Naive thymus-derived CD8-positive, alpha-beta T cell (primary cell): ENCODE results near the gene RRM1. TPM values are rescaled to one million over a fixed set of nuclear protein-coding genes. Genes with fewer than 3 reads are reported as not detected.

ENCODE experiments used
- ATAC-seq, 2 donors: fragments of 150-1000 bp; cut with Tn5 transposase in 1 of 2; sonication (Bioruptor Pico), chemical (Tn5 transposase) in 1 of 2; 1 replicate in 1 of 2; 2 replicates in 1 of 2; pipeline ENCODE4 v1.10.0; 2021; ENCODE audit warnings: mild to moderate bottlenecking in 2 of 2, moderate library complexity in 2 of 2
- POLR2A ChIA-PET: fragments of 350-600 bp; sonication (Branson Sonifier 250); formaldehyde crosslinking; loops from one replicate; lab custom pipeline; 2021; ENCODE audit warnings: antibody characterized with exemption; lab: Charles Lee
- DNase-seq, 10 donors: peaks; one replicate each; pipeline versions ENCODE4 v3.0.0 to v3.0.0-alpha.2; 2020 to 2022
- H3K27ac Mint-ChIP-seq, 10 donors: one replicate each; pipeline ENCODE4 v1.8.0; 2020 to 2022; ENCODE audit warnings: mild to moderate bottlenecking in 10 of 10, mixed read lengths in 10 of 10, moderate library complexity in 4 of 10, inconsistent platforms in 1 of 10
- H3K27me3 Mint-ChIP-seq, 5 donors: one replicate each; pipeline ENCODE4 v1.8.0; 2021 to 2022; ENCODE audit warnings: mixed read lengths in 5 of 5
- H3K36me3 Mint-ChIP-seq, 3 donors: one replicate each; pipeline ENCODE4 v1.8.0; 2020 to 2022; ENCODE audit warnings: mixed read lengths in 3 of 3, mild to moderate bottlenecking in 2 of 3, inconsistent platforms in 1 of 3
- H3K4me1 Mint-ChIP-seq, 4 donors: one replicate each; pipeline ENCODE4 v1.8.0; 2021 to 2022; ENCODE audit warnings: mixed read lengths in 4 of 4
- H3K4me3 Mint-ChIP-seq, 10 donors: one replicate each; pipeline ENCODE4 v1.8.0; 2020 to 2022; ENCODE audit warnings: mild to moderate bottlenecking in 10 of 10, mixed read lengths in 10 of 10, moderate library complexity in 6 of 10, inconsistent platforms in 1 of 10
- H3K9me3 Mint-ChIP-seq, 9 donors: one replicate each; pipeline ENCODE4 v1.8.0; 2020 to 2022; ENCODE audit warnings: mixed read lengths in 9 of 9, mild to moderate bottlenecking in 3 of 9, inconsistent platforms in 1 of 9, moderate library complexity in 1 of 9
- polyA plus RNA-seq, 3 donors: library from polyadenylated mRNA; unstranded; fragments of 300-500 nt; fragmentation: Illumina TruSeq; gene quantifications; one replicate each; pipeline ENCODE4 v1.2.3, GENCODE V29; 2021
- total RNA-seq, 8 experiments: library from RNA in 2 of 8; stranded (reverse) in 2 of 8; gene quantifications; one replicate each; pipeline ENCODE4 v1.2.3 and lab custom pipeline; 2021 to 2026

The RRM1 gene
- total and polyA plus RNA-seq, 5 experiments from 2014 or later, result 22.6 to 39.3 (median 27.0) TPM

DNA sequence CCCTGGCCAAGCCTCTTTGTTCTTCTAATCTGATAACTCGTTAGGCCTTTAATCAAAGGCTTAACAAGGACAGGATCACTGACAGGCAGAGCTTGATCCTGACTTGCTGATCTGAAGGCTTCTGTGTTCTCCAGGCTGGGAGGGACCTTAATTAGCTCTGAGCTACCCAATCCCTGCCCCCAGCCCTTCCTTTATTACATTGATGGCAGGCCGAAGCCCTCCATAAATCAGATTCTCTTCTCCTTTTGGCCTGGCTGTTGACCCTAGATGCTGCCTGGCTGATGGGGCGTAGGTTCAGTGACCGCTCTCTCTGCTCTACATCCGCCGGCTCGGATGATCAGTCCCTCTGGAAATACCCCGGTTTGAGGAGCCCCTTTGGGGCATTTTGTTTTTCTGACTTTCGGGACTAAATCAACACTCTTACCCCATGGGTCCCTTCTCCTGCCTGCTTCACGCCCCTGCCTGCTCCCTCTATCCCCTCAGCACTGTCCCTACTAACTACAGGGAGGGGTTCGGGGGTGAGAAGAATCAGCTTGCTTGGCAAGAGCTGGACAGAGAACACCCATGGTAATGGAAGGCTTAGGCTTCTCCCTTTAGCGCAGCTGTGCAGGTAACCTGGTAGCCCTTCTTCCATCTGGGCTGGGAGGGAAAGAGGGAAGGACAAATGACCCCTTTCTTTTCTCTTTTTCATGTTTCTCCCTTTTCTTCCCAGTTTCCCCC, 10.0 kb upstream of the RRM1 start:
- no peaks in the 10 kb centered on the region for H3K9me3 Mint-ChIP-seq

DNA sequence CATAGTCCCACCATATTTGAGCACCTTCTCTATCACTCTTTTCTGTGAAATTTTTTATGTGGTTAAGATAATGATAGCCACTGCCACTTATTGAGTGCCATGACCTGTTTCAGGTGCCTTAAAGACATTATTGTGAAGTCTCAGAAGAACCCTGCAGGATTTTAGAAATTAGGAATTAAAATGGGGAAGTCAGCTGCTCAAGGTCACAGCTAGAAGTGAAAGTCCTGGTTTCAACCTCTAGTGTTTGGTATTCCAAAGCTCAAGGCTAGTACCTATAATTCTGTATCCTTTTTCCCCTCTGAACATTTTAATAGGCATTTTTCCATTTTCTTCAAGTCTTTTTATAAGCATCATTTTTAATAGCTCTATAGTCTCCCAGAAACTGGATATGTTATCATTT, 9.0 kb upstream of the RRM1 start:
- Mint-ChIP-seq H3K36me3 (peaks cover 0 to 80% (median 31%) of the 10 kb centered on the region in 3 donors), H3K9me3 (no peaks in the 10 kb centered on the region), H3K27me3 (no peaks in the 10 kb centered on the region), H3K27ac (peak overlapping the region in 8 of 10 donors; percentile 28 to 90 (median 41)), H3K4me1 (peaks cover 27 to 42% (median 34%) of the 10 kb centered on the region in 4 donors), H3K4me3 (no peak overlapping the region)
- ATAC-seq, result no peak
- POLR2A ChIA-PET, result interaction anchor here (0.6 to 1.0 kb wide), 2 partner anchors 8 to 245 kb away, joined by 5 read pairs; partner anchors contain the start of gene RRM1
- no peak for DNase-seq

More for the DNA sequence above, 10.0 kb upstream of the RRM1 start:
- Mint-ChIP-seq H3K4me1 (peaks cover 17 to 32% (median 25%) of the 10 kb centered on the region in 4 donors), H3K27ac (peak overlapping the region in 8 of 10 donors; percentile 28 to 90 (median 72)), H3K4me3 (no peak overlapping the region), H3K36me3 (peaks cover 0 to 81% (median 28%) of the 10 kb centered on the region in 3 donors), H3K27me3 (no peaks in the 10 kb centered on the region)
- DNase-seq, result no peak
- no peak for ATAC-seq
- POLR2A ChIA-PET, result interaction anchor here (0.6 kb wide), 1 partner anchor 244 kb away, joined by 5 read pairs; no protein-coding TSS in a partner anchor

DNA sequence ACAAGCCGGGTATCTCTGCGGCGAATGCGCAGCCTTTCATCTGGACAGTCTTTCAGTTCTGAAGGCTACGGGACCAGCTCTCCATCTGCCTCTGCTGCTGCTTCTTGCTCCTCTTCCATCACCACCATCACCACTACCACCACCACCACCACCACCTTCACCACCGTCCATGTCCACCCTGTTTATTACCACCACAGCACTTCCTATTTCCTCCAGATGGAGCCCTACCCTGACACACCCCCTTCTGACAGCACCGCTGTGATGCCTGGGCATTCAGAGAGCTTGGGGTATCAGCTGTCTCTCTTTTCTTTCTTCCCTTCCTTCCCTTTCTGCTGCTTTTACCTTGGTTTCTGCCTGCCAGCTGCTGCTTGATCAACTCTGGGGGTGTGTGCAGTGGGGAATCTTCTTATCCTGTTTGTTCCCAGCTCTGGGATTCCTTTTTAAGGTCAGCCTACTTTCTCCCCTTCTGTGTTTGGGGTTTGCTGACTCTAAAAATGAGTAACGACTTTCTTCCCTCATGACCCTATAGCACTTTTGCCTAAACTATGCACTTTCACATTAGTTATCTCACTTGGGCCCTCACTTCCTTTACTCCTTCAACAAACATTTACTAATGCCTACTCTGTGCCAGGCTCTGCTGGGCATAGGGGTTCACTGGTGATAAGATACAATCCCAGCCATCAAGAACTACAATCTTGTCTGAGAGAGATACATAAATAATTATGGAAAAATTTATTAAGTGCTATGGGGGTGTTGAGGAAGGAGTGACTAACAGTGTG, 7.8 kb upstream of the RRM1 start:
- no peak overlapping the region for H3K4me3 Mint-ChIP-seq
- H3K4me1 Mint-ChIP-seq, result peaks cover 31 to 54% (median 44%) of the 10 kb centered on the region in 4 donors
- no peaks in the 10 kb centered on the region for H3K9me3 Mint-ChIP-seq
- peak overlapping the region; percentile 67 to 99 (median 86) for H3K27ac Mint-ChIP-seq
- peaks cover 0 to 77% (median 30%) of the 10 kb centered on the region in 3 donors for H3K36me3 Mint-ChIP-seq
- POLR2A ChIA-PET, result no interaction called here
- no peak for DNase-seq
- H3K27me3 Mint-ChIP-seq, result no peaks in the 10 kb centered on the region
- no peak for ATAC-seq

DNA sequence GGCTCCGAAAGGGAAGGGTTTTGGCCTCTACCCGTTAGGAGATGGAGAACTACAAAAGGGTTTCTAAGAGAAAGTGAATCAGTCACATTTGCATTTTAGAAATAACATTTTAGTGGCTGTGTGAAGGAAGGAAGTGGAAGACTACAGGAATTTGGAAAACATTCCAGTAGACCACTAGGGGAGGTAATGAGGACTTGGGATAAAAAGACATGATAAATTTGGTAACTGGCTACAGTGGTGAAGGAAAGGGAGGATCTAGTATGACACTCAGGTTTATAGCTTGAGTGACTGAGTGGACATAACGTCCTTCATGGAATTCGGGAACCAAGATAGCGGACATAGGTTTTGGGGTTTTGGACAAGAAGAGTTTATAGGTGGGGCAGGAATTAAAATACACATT, 7.0 kb upstream of the RRM1 start:
- no peak for ATAC-seq
- Mint-ChIP-seq H3K9me3 (no peaks in the 10 kb centered on the region), H3K27me3 (no peaks in the 10 kb centered on the region), H3K4me3 (no peak overlapping the region), H3K27ac (peak overlapping the region; percentile 67 to 99 (median 86)), H3K4me1 (peaks cover 39 to 60% (median 51%) of the 10 kb centered on the region in 4 donors), H3K36me3 (peaks cover 0 to 73% (median 28%) of the 10 kb centered on the region in 3 donors)
- POLR2A ChIA-PET, result no interaction called here
- DNase-seq, result no peak

DNA sequence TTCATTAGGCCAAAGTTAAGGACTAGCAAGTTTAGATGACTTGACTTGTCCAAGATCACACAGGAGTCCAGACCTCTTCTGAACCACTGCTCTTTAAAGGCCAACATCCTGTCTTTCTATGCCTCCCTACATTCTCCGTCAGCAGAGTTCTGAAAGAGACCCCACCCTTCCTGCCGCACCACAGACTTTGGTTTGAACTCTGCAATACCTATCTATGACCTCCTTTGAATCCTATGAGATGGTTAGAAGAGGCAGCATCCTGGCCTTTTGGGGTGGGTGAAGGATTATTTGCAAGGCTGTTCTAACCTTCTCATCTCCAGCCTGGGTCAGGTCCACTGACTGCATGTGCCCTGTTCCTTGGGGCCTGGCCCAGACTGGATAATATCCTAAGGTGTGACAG, 4.3 kb upstream of the RRM1 start:
- Mint-ChIP-seq H3K4me3 (peak overlapping the region; percentile 66 to 88 (median 84)), H3K9me3 (no peaks in the 10 kb centered on the region), H3K4me1 (peaks cover 45 to 75% (median 67%) of the 10 kb centered on the region in 4 donors), H3K27ac (peak overlapping the region; percentile 95 to 99 (median 98)), H3K27me3 (no peaks in the 10 kb centered on the region), H3K36me3 (peaks cover 0 to 47% (median 22%) of the 10 kb centered on the region in 3 donors)
- DNase-seq (peak in 8 of 10 donors; percentile 33 to 84 (median 68)), ATAC-seq (peak; percentile 49 to 71)
- POLR2A ChIA-PET, result interaction anchor here (0.6 to 1.9 kb wide), 2 partner anchors 12 to 236 kb away, joined by 3 to 6 read pairs; partner anchors contain the start of gene STIM1

DNA sequence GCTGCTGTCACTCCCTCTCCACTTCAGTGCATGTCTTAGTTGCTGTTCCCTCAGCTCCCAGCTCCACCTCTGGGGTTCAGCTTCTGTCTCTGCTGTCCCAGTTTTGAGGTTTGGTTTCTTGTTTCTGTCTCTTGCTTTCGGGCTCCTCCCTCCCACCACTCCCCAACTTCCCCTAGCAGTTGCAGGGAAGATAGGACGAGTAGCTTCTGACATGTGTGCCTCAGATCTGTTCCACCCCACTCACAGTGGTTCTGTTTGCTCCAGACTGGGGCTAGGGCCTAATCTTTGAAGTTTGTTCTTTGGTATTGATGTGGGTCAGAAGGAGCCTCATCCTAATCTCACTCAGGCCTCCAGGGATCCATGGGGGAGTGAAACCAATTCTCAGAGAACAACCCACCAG, 2.6 kb upstream of the RRM1 start:
- ATAC-seq (no peak), DNase-seq (peak in 1 of 10 donors; percentile 16)
- Mint-ChIP-seq H3K4me3 (peak overlapping the region in 8 of 10 donors; percentile 50 to 88 (median 76)), H3K4me1 (peaks cover 47 to 82% (median 76%) of the 10 kb centered on the region in 4 donors), H3K27me3 (no peaks in the 10 kb centered on the region), H3K27ac (peak overlapping the region; percentile 95 to 99 (median 98)), H3K9me3 (no peaks in the 10 kb centered on the region), H3K36me3 (peaks cover 0 to 34% (median 19%) of the 10 kb centered on the region in 3 donors)
- POLR2A ChIA-PET, result interaction anchor here (1.0 to 1.9 kb wide), 3 partner anchors 19 to 254 kb away, joined by 3 to 6 read pairs (median 3); partner anchors contain the start of gene STIM1

DNA sequence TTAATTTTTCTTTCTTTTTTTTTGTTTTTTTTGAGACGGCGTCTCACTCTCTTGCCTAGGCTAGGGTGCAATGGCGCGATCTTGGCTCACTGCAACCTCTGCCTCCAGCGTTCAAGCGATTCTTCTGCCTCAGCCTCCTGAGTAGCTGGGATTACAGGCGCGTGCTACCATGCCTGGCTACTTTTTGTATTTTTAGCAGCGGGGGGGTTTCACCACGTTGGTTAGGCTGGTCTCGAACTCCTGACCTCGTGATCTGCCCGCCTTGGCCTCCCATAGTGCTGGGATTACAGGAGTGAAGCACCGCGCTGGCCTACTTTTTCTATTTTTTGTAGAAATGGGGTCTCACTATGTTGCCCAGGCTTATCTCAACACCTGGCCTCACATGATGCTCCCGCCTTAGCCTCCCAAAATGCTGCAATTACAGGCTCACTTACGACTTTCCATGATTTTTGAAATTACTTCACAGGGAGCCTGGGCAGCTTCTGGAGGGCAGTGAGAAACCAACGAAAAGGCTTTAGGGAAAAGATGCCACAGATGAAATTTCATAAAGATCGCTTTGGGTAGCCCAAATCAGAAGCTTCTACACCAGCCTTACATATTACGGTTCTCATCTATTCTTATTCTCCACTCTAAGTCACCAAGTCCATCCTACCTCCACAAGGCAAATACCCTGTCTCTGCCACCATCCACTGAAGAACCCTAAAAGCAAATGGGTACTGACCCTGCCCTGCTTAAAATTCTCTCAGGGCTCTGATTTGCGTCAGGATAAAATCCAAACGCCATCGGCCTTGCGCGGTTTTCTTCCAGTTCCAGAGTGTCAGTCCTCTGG, 866 bp upstream of the RRM1 start:
- Mint-ChIP-seq H3K36me3 (peaks cover 0 to 18% (median 12%) of the 10 kb centered on the region in 3 donors), H3K4me1 (peaks cover 41 to 80% (median 77%) of the 10 kb centered on the region in 4 donors), H3K4me3 (peak overlapping the region; percentile 93 to 99 (median 96)), H3K27me3 (no peaks in the 10 kb centered on the region), H3K27ac (peak overlapping the region; percentile 91 to 99 (median 99)), H3K9me3 (no peaks in the 10 kb centered on the region)
- ATAC-seq, result no peak
- POLR2A ChIA-PET, result interaction anchor here (0.7 to 2.0 kb wide), 4 partner anchors 8 to 239 kb away, joined by 3 to 5 read pairs (median 4); partner anchors contain the start of gene STIM1
- DNase-seq, result no peak

DNA sequence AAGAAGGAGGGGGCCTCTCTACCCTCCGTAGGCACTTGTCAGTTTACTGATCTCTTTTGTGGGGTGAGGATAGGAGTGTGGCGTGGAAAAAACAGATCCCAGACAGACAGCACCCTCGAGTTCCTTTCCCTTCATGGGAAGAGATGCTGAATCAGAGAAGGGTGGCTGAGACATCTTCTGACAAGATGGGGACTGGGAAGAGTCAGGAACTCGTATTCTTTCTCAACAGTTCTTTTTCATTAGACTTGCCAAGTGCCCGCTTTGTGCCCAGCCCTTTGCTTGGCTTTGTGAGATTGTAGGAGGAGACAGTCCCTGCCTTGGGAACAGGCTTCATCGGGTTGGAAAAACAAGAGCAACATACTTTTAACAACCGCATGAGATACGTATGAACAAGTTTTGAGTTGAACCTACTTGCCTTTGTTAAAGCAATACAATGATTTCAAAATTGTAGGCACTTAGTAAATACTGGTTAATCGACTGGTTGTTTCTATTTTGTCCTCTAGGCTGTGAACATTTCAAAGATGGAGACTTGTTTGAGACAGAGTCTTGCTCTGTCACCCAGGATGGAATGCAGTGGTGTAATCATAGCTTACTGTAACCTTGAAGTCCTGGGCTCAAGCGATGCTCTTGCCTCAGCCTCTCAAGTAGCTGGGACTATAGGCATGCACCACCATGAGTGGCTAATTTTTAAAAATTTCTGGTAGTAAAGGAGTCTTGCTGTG, 1.1 kb downstream of the RRM1 start:
- H3K9me3 Mint-ChIP-seq, result no peaks in the 10 kb centered on the region
- DNase-seq (peak in 1 of 10 donors; percentile 18), ATAC-seq (no peak)
- H3K4me3 Mint-ChIP-seq, result peak overlapping the region; percentile 93 to 99 (median 96)
- no peaks in the 10 kb centered on the region for H3K27me3 Mint-ChIP-seq
- H3K4me1 Mint-ChIP-seq, result peaks cover 34 to 76% (median 72%) of the 10 kb centered on the region in 4 donors
- peaks cover 0 to 14% (median 8%) of the 10 kb centered on the region in 3 donors for H3K36me3 Mint-ChIP-seq
- POLR2A ChIA-PET, result no interaction called here
- H3K27ac Mint-ChIP-seq, result peak overlapping the region; percentile 90 to 99 (median 99)

DNA sequence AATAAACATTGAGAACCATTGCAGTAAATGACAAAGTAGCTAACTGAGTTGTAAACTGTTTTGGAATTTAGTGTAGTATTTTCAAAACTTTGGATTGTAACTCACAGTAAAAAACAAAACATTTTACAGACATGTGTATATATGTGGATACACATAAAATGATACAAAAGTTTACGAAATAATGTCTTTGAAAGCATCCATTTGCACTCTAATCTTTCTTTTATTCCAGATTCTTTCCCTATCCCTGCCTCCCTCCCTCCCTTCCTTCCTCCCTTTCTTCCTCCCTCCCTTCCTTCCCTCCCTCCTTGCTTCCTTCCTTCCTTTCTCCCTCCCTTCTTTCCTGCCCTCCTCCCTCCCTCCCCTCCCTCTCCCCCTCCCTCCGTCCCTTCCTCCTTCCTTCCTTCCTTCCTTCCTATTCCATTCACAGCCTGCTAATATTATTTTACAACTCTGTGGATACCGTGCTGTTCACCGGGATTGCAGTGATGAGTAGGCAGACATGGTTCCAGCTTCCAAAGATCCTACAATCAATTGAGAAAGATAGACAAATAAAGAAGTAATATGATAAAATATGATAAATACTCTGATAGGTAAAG, 3.5 kb downstream of the RRM1 start:
- POLR2A ChIA-PET, result no interaction called here
- Mint-ChIP-seq H3K36me3 (peaks cover 0 to 24% (median 10%) of the 10 kb centered on the region in 3 donors), H3K4me1 (peaks cover 22 to 58% (median 51%) of the 10 kb centered on the region in 4 donors), H3K27ac (no peak overlapping the region), H3K4me3 (no peak overlapping the region), H3K27me3 (no peaks in the 10 kb centered on the region), H3K9me3 (no peaks in the 10 kb centered on the region)
- ATAC-seq (no peak), DNase-seq (no peak)

DNA sequence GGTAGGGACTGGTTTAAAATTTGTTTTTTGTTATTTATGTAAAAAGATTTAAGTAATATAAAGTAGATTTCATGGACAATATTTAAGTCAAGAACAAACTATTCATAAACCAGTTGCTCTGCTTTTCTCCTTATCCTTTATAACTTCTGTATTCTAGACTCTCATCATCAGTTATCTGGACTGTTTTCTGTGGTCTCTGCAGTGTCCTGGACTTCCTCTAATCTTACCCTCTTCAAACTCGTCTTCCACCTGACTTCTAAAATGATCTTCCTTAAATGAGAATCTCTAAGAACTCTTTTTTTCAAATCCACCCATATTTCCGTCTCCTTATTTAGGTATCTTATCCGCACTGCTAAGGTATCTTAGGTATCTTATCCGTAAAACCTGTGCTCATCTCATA, 8.1 kb downstream of the RRM1 start:
- POLR2A ChIA-PET, result interaction anchor here (0.7 kb wide), 1 partner anchor 477 kb away, joined by 3 read pairs; no protein-coding TSS in a partner anchor
- Mint-ChIP-seq H3K4me1 (peaks cover 8 to 31% (median 17%) of the 10 kb centered on the region in 4 donors), H3K27me3 (no peaks in the 10 kb centered on the region), H3K36me3 (peaks cover 3 to 59% (median 27%) of the 10 kb centered on the region in 3 donors), H3K27ac (peak overlapping the region in 3 of 10 donors; percentile 2 to 35 (median 6)), H3K4me3 (peak overlapping the region in 1 of 10 donors; percentile 0), H3K9me3 (no peaks in the 10 kb centered on the region)
- ATAC-seq, result no peak
- DNase-seq, result no peak

DNA sequence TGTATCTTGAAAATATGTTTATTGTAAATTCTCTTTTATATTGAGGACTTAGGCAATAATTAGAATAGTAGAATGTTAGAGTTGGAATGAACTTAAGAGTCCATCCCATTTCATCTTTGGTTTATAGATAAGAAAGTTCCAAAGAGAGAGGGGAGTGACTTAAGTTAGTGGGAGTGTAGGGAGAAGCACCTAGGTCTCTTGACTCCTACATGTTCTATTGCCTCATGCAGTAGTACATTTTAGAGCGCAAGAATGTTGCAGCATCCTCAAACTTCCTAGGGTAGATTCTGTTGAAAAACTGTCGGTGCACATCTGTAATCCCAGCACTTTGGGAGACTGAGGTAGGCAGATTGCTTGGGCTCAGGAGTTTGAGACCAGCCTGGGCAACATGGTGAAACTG, 8.7 kb downstream of the RRM1 start:
- no peak overlapping the region for H3K4me3 Mint-ChIP-seq
- no peak for DNase-seq
- peaks cover 4 to 64% (median 29%) of the 10 kb centered on the region in 3 donors for H3K36me3 Mint-ChIP-seq
- peaks cover 8 to 30% (median 15%) of the 10 kb centered on the region in 4 donors for H3K4me1 Mint-ChIP-seq
- H3K27me3 Mint-ChIP-seq, result no peaks in the 10 kb centered on the region
- no peak for ATAC-seq
- POLR2A ChIA-PET, result no interaction called here
- H3K27ac Mint-ChIP-seq, result peak overlapping the region in 2 of 10 donors; percentile 2 to 35
- no peaks in the 10 kb centered on the region for H3K9me3 Mint-ChIP-seq
